Measurements from ENCODE around the gene ACKR2.

GRCh38 chr3:42867138-42867537, 57.9 kb downstream of the ACKR2 start:
- TF ChIP-seq CTCF (IDR thresholded peaks at IDR 0.05) (no peak), POLR2A (IDR thresholded peaks at IDR 0.05) (no peak), POLR2AphosphoS5 (IDR thresholded peaks at IDR 0.05) (no peak)

Data from transverse colon (tissue), 4 donors.